Spleen (tissue), 11 donors: Measurements from ENCODE around the gene MEIS1. TPM values are rescaled to one million over a fixed set of nuclear protein-coding genes. Genes with fewer than 3 reads are reported as not detected.

Experiments
- DNase-seq: peaks from one replicate; pipeline ENCODE4 v3.0.0-alpha.2; 2020
- H3K27ac ChIP-seq, 8 donors: fragments of 200-600 bp; sonication (generic) in 7 of 8; 1 replicate in 4 of 8; 2 replicates in 4 of 8; pipeline versions ENCODE4 v1.5.0 to v1.8.0; 2016 to 2021; ENCODE audit warnings: inconsistent platforms in 4 of 8, mild to moderate bottlenecking in 4 of 8, moderate library complexity in 1 of 8
- H3K27me3 ChIP-seq, 7 donors: fragments of 200-600 bp; sonication (generic) in 6 of 7; replicated peaks in 1 of 7; 1 replicate in 4 of 7; 2 replicates in 3 of 7; pipeline versions ENCODE4 v1.5.0 to v1.8.0; 2016 to 2021; ENCODE audit warnings: inconsistent platforms in 3 of 7, mild to moderate bottlenecking in 1 of 7
- H3K36me3 ChIP-seq, 6 donors: fragments of 200-600 bp; sonication (generic) in 5 of 6; 1 replicate in 4 of 6; 2 replicates in 2 of 6; pipeline versions ENCODE4 v1.5.0 to v1.8.0; 2016 to 2021; ENCODE audit warnings: inconsistent platforms in 2 of 6
- H3K4me1 ChIP-seq, 6 donors: fragments of 200-600 bp; sonication (generic) in 5 of 6; 1 replicate in 3 of 6; 2 replicates in 3 of 6; pipeline versions ENCODE4 v1.5.0 to v1.8.0; 2016 to 2021; ENCODE audit warnings: inconsistent platforms in 3 of 6
- H3K4me3 ChIP-seq, 8 donors: fragments of 200-600 bp; sonication (generic) in 7 of 8; 1 replicate in 4 of 8; 2 replicates in 4 of 8; pipeline versions ENCODE4 v1.5.0 to v1.8.0; 2016 to 2021; ENCODE audit warnings: inconsistent platforms in 4 of 8, mild to moderate bottlenecking in 4 of 8, moderate library complexity in 2 of 8
- H3K9me3 ChIP-seq, 8 donors: fragments of 200-600 bp; sonication (generic) in 7 of 8; 1 replicate in 4 of 8; 2 replicates in 4 of 8; pipeline versions ENCODE4 v1.5.0 to v1.8.0; 2016 to 2021; ENCODE audit warnings: inconsistent platforms in 4 of 8
- POLR2A ChIP-seq, 3 donors: fragments of 450-650 bp; IDR thresholded peaks; one replicate each; pipeline ENCODE4 v1.5.1; 2017; ENCODE audit warnings: antibody characterized with exemption in 3 of 3, mild to moderate bottlenecking in 1 of 3
- POLR2AphosphoS5 ChIP-seq, 3 donors: sonication (generic); formaldehyde crosslinking; IDR thresholded peaks; one replicate each; pipeline ENCODE4 v1.5.1; 2017; ENCODE audit warnings: antibody characterized with exemption in 3 of 3
- WGBS, 5 donors: extraction: QIAGEN DNeasy Blood & Tissue Kit in 3 of 5; methylation state at CpG; one replicate each; pipeline versions ENCODE4 v1.1.5 to v1.1.7; 2013 to 2018; 5-methylcytosine and 5-hydroxymethylcytosine counted together
- intact Hi-C: fragments of 100-400 bp; cut with DNase I; formaldehyde crosslinking; loops from one replicate; pipeline ENCODE4 v1.15.0; 2023; ENCODE audit warnings: low total_unique reads
- polyA plus RNA-seq, 3 donors: library from polyadenylated mRNA; stranded (reverse); fragments of 200-250 nt; gene quantifications; one replicate each; pipeline ENCODE4 v1.2.1, GENCODE V29; 2013
- total RNA-seq, 7 donors: library from RNA; depleted of rRNA in 3 of 7; stranded (reverse); fragments of >200 nt in 3 of 7; fragmentation: NEBNext Ultra II Directional in 4 of 7; extraction: Animal tissue kit (Norgen Biotek cat#: 25700) in 4 of 7; gene quantifications; one replicate each; pipeline versions ENCODE4 v1.1.0 to v1.2.1, GENCODE V29; 2016 to 2021
- TF ChIP-seq, protein P1 (sequence below), 11 experiments: fragments of 200-600 bp in 7 of 11; fragments of 450-650 bp in 4 of 11; sonication (generic) in 4 of 11; IDR thresholded peaks in 8 of 11; conservative IDR thresholded peaks in 3 of 11; 1 replicate in 7 of 11; 2 replicates in 4 of 11; pipeline versions ENCODE4 v1.4.0 to v1.8.0; 2016 to 2021; ENCODE audit warnings: antibody characterized with exemption in 11 of 11, inconsistent platforms in 4 of 11, mild to moderate bottlenecking in 1 of 11
- donor health status: healthy with polysubstance abuse.
- donor health status: DM: no; HTN: no; CAD: no; lungs with moderate emphysema.
- donor health status: DM: no; HTN: no; CAD: no.
- donor health status: Bipolar disorder and iron deficiency.
- donor health status: healthy.
- donor health status: DM: no; HTN: no; CAD: no.
- donor health status: DM: yes; HTN: yes; CAD: no.

MEIS1 gene
- total and polyA plus RNA-seq, 10 donors: 13.1 to 81.4 (median 28.2) TPM

DNA sequence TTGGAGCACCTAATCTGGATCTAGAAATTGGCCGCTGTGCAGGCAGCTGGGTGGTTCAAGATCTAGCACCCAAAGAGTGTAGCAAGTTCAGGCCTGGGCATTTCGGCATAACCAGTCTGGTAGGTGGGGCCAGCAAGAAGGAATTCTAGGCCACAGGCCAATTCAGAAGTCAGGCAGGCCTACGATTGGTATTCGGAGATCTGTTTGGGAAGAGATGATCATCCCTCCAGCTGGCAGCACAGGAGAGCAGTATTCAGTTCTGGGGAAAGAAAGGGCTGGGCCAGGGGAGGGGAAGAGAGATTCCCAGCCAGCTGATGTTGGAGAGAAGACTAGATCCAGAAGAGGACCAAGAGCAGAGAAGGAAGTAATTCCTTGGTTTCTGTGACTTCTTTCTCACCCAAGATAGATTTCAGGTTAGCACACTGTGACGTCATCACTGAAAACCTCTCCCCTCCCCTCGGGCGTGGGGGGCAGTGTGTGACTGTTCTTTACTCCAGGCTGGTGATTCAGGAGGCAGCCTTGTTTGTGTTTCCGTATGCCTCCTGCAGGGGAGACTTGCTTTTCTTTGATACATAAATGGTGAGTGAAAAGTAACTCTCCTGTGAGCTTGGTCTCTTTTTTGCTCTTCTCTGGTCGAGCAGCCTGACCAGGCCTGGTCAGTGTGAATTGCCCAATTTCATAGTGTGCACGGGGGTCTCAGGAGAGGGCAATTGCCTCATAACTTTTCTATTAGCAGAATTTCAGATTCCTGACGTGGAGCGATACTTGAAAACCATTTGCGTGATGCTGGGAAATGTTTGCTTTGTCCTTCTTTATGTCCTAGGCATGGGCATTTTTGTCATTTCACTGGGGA is 61.1 kb downstream of the MEIS1 start:
- Histone ChIP-seq H3K36me3 (no peaks in the 10 kb centered on the region), H3K4me3 (no peak overlapping the region), H3K27ac (peak overlapping the region in 4 of 8 donors; percentile 3 to 34 (median 18)), H3K4me1 (peaks cover 0 to 53% (median 9%) of the 10 kb centered on the region in 6 donors), H3K9me3 (no peaks in the 10 kb centered on the region), H3K27me3 (no peaks in the 10 kb centered on the region)
- intact Hi-C loops: no loop called here
- no peak for DNase-seq
- WGBS, 5 donors: 63 to 72% (median 68%) methylated on average over 13 of the region's 13 CpGs
- TF ChIP-seq POLR2AphosphoS5 (IDR thresholded peaks at IDR 0.05): no peak
- TF ChIP-seq, protein P1, sequence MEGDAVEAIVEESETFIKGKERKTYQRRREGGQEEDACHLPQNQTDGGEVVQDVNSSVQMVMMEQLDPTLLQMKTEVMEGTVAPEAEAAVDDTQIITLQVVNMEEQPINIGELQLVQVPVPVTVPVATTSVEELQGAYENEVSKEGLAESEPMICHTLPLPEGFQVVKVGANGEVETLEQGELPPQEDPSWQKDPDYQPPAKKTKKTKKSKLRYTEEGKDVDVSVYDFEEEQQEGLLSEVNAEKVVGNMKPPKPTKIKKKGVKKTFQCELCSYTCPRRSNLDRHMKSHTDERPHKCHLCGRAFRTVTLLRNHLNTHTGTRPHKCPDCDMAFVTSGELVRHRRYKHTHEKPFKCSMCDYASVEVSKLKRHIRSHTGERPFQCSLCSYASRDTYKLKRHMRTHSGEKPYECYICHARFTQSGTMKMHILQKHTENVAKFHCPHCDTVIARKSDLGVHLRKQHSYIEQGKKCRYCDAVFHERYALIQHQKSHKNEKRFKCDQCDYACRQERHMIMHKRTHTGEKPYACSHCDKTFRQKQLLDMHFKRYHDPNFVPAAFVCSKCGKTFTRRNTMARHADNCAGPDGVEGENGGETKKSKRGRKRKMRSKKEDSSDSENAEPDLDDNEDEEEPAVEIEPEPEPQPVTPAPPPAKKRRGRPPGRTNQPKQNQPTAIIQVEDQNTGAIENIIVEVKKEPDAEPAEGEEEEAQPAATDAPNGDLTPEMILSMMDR (IDR thresholded peaks at IDR 0.05 in 8 of 11, conservative IDR thresholded peaks at IDR 0.05 in 3 of 11): no peak
- no peak for TF ChIP-seq POLR2A (IDR thresholded peaks at IDR 0.05)

DNA sequence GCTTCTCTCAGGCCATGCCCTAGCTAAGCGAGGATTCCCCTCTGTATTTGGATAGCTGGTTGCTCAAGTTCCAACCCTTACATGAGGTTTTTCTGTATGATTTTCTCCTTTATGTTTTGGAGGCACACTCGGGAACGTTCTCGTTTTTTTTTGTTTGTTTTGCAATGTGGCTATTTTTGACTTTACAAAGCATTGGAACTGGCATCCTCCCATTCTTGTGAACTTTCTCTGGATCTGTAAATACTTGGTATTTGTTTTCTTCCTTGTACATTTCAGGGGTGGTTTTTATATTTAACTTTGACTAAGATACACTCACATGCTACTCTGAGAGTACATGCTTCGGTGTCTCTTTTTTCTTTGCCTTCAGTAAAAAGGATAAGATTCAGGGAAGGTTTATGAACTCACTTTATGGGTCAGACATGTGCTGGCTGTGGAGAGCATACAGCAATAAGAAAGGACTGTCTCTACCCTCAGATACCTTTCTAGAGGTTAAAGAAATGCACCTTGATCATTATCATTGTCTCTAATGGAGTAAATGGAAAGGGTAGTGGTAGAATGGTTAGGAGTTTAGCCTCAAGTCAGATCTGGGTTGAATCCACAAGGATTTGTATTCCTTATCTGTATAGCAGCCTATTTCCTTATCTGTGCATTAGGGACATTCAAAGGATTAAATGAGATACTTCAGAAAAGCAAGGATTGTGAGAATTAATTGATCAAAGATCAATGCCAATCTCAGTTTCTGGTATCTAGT is 61.9 kb downstream of the MEIS1 start:
- Histone ChIP-seq H3K9me3 (no peaks in the 10 kb centered on the region), H3K27ac (peak overlapping the region in 1 of 8 donors; percentile 29), H3K4me3 (no peak overlapping the region), H3K36me3 (no peaks in the 10 kb centered on the region), H3K27me3 (no peaks in the 10 kb centered on the region), H3K4me1 (peaks cover 0 to 45% (median 7%) of the 10 kb centered on the region in 6 donors)
- 59 to 75% (median 64%) methylated on average over 5 of the region's 5 CpGs for WGBS, 5 donors
- DNase-seq: no peak
- intact Hi-C loops: no loop called here
- TF ChIP-seq, protein P1 (IDR thresholded peaks at IDR 0.05 in 8 of 11, conservative IDR thresholded peaks at IDR 0.05 in 3 of 11): no peak
- TF ChIP-seq POLR2A (IDR thresholded peaks at IDR 0.05): no peak
- TF ChIP-seq POLR2AphosphoS5 (IDR thresholded peaks at IDR 0.05): no peak

DNA sequence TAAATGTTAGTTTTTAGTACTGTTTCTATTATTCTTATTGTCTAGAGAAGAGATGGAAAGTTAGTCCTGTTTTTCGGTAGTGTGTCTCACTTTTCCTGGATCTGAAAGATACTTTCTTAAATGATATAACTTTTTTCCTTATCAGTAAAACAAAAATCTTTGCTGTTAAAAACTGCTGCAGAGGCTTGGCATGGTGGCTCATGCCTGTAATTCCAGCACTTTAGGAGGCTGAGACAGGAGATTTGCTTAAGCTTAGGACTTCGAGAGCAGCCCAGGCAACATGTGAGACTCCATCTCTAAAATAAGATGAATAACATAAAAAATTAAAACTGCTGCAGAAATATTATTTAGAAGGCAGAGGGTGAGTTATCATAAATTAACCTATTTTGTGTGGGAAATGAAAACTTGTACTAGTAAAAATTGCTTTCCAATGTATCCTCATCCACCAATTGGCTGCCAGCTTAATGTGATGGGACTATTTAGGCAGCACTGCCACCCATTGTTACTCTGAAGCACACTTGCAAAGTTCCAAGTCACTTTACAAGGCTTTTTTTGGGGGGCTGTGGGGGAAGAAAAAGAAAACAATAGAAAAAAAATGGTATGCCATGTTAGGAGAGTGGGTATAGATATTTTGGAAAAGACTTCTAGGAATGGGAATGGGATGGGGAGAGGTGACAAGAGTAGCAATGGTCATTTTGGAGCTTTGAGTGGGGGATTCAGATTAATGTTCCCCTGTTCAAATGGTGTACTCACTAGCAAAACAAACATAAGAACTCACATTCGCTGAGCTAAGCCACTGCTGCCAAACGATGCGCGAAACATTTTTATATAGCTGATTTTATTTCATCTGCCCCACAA is 62.7 kb downstream of the MEIS1 start:
- no peak overlapping the region for H3K27ac ChIP-seq

DNA sequence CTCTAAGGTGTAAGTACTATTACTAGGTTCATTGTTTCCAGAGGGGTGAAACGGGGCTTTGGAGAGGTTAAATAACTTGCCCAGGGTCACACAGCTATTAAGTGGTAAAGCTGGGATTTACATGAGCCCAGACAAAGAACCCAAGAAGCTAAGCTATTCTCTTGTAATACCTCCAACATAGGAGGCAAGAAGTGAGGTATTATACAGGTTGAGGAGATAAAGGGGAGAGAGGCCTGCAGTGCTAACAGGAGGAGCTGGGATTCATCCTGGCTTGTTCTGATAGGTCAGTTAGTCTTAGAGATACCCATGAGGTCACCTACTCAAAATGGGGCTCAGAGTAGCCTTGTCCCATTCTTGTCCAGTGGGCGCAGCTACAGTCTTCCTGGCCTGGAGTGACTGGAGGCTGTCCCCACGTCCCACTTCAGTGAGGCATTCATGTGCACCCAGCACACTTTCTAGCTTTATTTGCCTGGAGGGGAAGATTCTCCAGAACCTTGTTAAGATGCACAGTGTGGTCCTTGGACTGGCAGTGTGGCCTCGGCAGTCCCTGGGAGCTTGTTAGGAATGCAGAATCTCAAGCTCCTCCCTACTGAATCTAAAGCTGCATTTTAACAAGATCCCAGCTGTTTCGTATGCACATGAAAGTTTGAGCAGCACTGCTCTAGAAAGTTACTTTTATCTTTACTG is 63.5 kb downstream of the MEIS1 start:
- peaks cover 0 to 36% (median 7%) of the 10 kb centered on the region in 6 donors for H3K4me1 ChIP-seq
- no peaks in the 10 kb centered on the region for H3K36me3 ChIP-seq
- H3K9me3 ChIP-seq: no peaks in the 10 kb centered on the region
- DNase-seq: no peak
- no peak overlapping the region for H3K27ac ChIP-seq
- 61 to 86% (median 79%) methylated on average over 5 of the region's 5 CpGs for WGBS, 5 donors
- no peak overlapping the region for H3K4me3 ChIP-seq
- TF ChIP-seq, protein P1 (IDR thresholded peaks at IDR 0.05 in 8 of 11, conservative IDR thresholded peaks at IDR 0.05 in 3 of 11): no peak
- TF ChIP-seq POLR2AphosphoS5 (IDR thresholded peaks at IDR 0.05) (no peak), POLR2A (IDR thresholded peaks at IDR 0.05) (no peak)
- intact Hi-C loops: no loop called here
- H3K27me3 ChIP-seq: no peaks in the 10 kb centered on the region

More for the DNA sequence above, 62.7 kb downstream of the MEIS1 start:
- intact Hi-C loops: no loop called here
- H3K9me3 ChIP-seq: no peaks in the 10 kb centered on the region
- H3K27me3 ChIP-seq: no peaks in the 10 kb centered on the region
- H3K4me3 ChIP-seq: no peak overlapping the region
- no peak for DNase-seq
- H3K36me3 ChIP-seq: no peaks in the 10 kb centered on the region
- H3K4me1 ChIP-seq: peaks cover 0 to 37% (median 7%) of the 10 kb centered on the region in 6 donors
- WGBS, 5 donors: 92 to 95% (median 93%) methylated on average over 6 of the region's 6 CpGs
- no peak for TF ChIP-seq POLR2A (IDR thresholded peaks at IDR 0.05)
- no peak for TF ChIP-seq POLR2AphosphoS5 (IDR thresholded peaks at IDR 0.05)
